Mammary epithelial cell (primary cell): ENCODE data around the gene RTN1.

Experiments used
- EZH2 ChIP-seq: IDR thresholded peaks from 2 replicates; pipeline ENCODE4 v1.6.1; 2012; ENCODE audit warnings: low read length, inconsistent platforms, borderline replicate concordance
- TF ChIP-seq, protein P1 (sequence below), 2 donors: IDR thresholded peaks in 1 of 2; conservative IDR thresholded peaks in 1 of 2; 2 replicates each; pipeline ENCODE4 v1.5.1; 2011 to 2012; ENCODE audit warnings: inconsistent platforms in 2 of 2, low read length in 2 of 2, mild to moderate bottlenecking in 2 of 2, control low read depth in 1 of 2, low read depth in 1 of 2; ENCODE audit not compliant: insufficient read depth in 1 of 2; ENCODE audit errors: extremely low read depth in 1 of 2

DNA sequence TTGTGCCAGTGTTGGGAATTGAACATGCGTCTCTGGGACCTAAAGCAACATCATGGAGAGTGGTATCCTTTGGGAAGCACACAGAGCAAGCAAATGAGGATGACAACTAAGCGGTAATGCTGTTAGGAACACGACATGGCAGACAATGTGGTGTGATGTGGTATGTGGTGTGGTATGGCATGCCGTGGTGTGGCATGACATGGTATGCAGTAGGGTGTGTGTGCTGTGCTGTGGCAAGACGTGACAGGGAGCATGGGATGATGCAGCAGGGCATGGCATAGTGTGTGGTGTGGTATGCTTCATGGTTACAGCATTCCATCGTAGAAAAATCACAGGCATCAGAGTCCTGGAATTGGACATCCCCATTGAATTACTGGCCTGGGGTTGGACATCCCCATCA lies 108.7 kb downstream of the RTN1 start:
- TF ChIP-seq, protein P1, sequence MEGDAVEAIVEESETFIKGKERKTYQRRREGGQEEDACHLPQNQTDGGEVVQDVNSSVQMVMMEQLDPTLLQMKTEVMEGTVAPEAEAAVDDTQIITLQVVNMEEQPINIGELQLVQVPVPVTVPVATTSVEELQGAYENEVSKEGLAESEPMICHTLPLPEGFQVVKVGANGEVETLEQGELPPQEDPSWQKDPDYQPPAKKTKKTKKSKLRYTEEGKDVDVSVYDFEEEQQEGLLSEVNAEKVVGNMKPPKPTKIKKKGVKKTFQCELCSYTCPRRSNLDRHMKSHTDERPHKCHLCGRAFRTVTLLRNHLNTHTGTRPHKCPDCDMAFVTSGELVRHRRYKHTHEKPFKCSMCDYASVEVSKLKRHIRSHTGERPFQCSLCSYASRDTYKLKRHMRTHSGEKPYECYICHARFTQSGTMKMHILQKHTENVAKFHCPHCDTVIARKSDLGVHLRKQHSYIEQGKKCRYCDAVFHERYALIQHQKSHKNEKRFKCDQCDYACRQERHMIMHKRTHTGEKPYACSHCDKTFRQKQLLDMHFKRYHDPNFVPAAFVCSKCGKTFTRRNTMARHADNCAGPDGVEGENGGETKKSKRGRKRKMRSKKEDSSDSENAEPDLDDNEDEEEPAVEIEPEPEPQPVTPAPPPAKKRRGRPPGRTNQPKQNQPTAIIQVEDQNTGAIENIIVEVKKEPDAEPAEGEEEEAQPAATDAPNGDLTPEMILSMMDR (conservative IDR thresholded peaks at IDR 0.05 in 1 of 2, IDR thresholded peaks at IDR 0.05 in 1 of 2; ENCODE audit: extremely low read depth in 1 of 2, insufficient read depth in 1 of 2, low read depth in 1 of 2, low read length in 2 of 2) = no peak
- TF ChIP-seq EZH2 = no peak
